Sigmoid colon (tissue), 4 donors: ENCODE measurements around the gene ME3.

Source experiments
- CTCF ChIP-seq, 4 experiments: fragments of 450-650 bp in 3 of 4; fragments of 200-600 bp in 1 of 4; IDR thresholded peaks; one replicate each; pipeline ENCODE4 v1.5.1; 2016 to 2019; ENCODE audit warnings: antibody characterized with exemption in 4 of 4, mild to moderate bottlenecking in 3 of 4, moderate library complexity in 2 of 4
- EP300 ChIP-seq, 4 donors: sonication (generic); formaldehyde crosslinking; IDR thresholded peaks; one replicate each; pipeline ENCODE4 v1.6.1; 2017; ENCODE audit warnings: antibody characterized with exemption in 4 of 4
- POLR2A ChIP-seq, 2 donors: fragments of 450-650 bp; IDR thresholded peaks; one replicate each; pipeline ENCODE4 v1.6.1; 2016; ENCODE audit warnings: antibody characterized with exemption in 2 of 2, mild to moderate bottlenecking in 2 of 2, moderate library complexity in 2 of 2
- POLR2AphosphoS5 ChIP-seq, 4 donors: sonication (generic); formaldehyde crosslinking; IDR thresholded peaks; one replicate each; pipeline ENCODE4 v1.6.1; 2017; ENCODE audit warnings: antibody characterized with exemption in 4 of 4

DNA sequence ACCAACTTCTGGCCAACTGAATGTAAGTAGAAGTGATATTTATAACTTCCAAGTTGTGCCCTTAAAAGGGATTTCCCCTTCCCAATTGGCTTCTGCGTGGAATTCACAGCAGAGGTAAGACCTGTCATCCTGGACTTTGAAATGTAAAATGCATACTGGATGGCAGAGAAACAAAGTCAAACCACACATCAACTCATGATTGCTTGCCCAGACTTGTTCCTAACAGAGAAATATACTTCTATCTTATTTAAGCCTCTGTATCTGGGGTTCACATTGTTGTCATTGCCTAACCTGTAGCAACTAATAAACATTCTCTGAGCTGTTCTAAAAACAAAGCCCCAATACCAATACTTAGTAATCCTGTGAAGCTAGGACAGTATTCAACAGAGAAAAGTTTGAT is 6.2 kb downstream of the ME3 start:
- TF ChIP-seq POLR2AphosphoS5 (IDR thresholded peaks at IDR 0.05): no peak
- TF ChIP-seq POLR2A (IDR thresholded peaks at IDR 0.05): no peak
- no peak for TF ChIP-seq CTCF (IDR thresholded peaks at IDR 0.05)
- TF ChIP-seq EP300 (IDR thresholded peaks at IDR 0.05): no peak
